IMR-90 (cell line): ENCODE data around the gene MRPL1. TPM values are rescaled to one million over a fixed set of nuclear protein-coding genes. Genes with fewer than 3 reads are reported as not detected.

Experiments
- ATAC-seq: fragments of 200-7000 bp; cut with Tn5 transposase; 2 replicates; pipeline ENCODE4 v1.9.1; 2020; ENCODE audit warnings: low read depth, mild to moderate bottlenecking, moderate library complexity
- BruUV-seq: library from RNA; stranded (reverse); fragments of 400-500 nt; replicated peaks from 2 replicates; lab custom pipeline; 2021; lab: Mats Ljungman, UMichigan
- CTCF ChIA-PET: fragments of 300-600 bp; formaldehyde crosslinking; extraction: SDS; loops from one replicate; lab custom pipeline; 2021; ENCODE audit warnings: antibody characterized with exemption; lab: Yijun Ruan, JAX
- POLR2A ChIA-PET: fragments of 300-600 bp; sonication (Branson Sonifier 250); formaldehyde crosslinking; loops from one replicate; lab custom pipeline; 2022; ENCODE audit warnings: antibody characterized with exemption; ENCODE audit not compliant: unreplicated experiment; lab: Charles Lee
- DNase-seq: peaks from one replicate; pipeline ENCODE4 v3.0.0; 2013
- H2AFZ ChIP-seq: replicated peaks from 2 replicates; pipeline ENCODE3; 2013; ENCODE audit warnings: low read length, mild to moderate bottlenecking; ENCODE audit not compliant: poor library complexity
- H2AK5ac ChIP-seq: 2 replicates; pipeline ENCODE4 v1.6.1; 2013; ENCODE audit warnings: low read depth, low read length, inconsistent platforms
- H2AK9ac ChIP-seq: replicated peaks from 2 replicates; pipeline ENCODE3; 2013; ENCODE audit warnings: mild to moderate bottlenecking, low read depth, low read length, moderate library complexity; ENCODE audit not compliant: poor library complexity
- H2BK120ac ChIP-seq: 2 replicates; pipeline ENCODE4 v1.6.1; 2013; ENCODE audit warnings: low read depth, low read length, inconsistent platforms
- H2BK15ac ChIP-seq: 3 replicates; pipeline ENCODE4 v1.6.1; 2013; ENCODE audit warnings: low read depth, low read length, inconsistent platforms
- H2BK20ac ChIP-seq: 2 replicates; pipeline ENCODE4 v1.6.1; 2013; ENCODE audit warnings: low read depth, mild to moderate bottlenecking, inconsistent platforms, low read length, moderate library complexity
- H2BK5ac ChIP-seq: 2 replicates; pipeline ENCODE4 v1.6.1; 2013; ENCODE audit warnings: mild to moderate bottlenecking, low read depth, low read length, inconsistent platforms; ENCODE audit not compliant: poor library complexity, severe bottlenecking
- H3K14ac ChIP-seq: replicated peaks from 2 replicates; pipeline ENCODE4 v1.6.1; 2013; ENCODE audit warnings: low read depth, low read length, inconsistent platforms
- H3K18ac ChIP-seq: 2 replicates; pipeline ENCODE4 v1.6.1; 2013; ENCODE audit warnings: low read depth, low read length, control low read depth
- H3K23ac ChIP-seq: 2 replicates; pipeline ENCODE4 v1.6.1; 2013; ENCODE audit warnings: low read depth, low read length, inconsistent platforms
- H3K27ac ChIP-seq: 2 replicates; pipeline ENCODE4 v1.5.1; 2013; ENCODE audit warnings: mild to moderate bottlenecking, control low read depth, low read length; ENCODE audit not compliant: insufficient read depth
- H3K27me3 ChIP-seq: 2 replicates; pipeline ENCODE4 v1.6.1; 2013; ENCODE audit warnings: low read length; ENCODE audit not compliant: control insufficient read depth, insufficient read depth
- H3K36me3 ChIP-seq: 2 replicates; pipeline ENCODE4 v1.6.1; 2013; ENCODE audit warnings: low read length, mixed read lengths; ENCODE audit not compliant: control insufficient read depth, insufficient read depth
- H3K4ac ChIP-seq: 2 replicates; pipeline ENCODE4 v1.6.1; 2013; ENCODE audit warnings: low read depth, low read length, inconsistent platforms
- H3K4me1 ChIP-seq: 2 replicates; pipeline ENCODE4 v1.6.1; 2013; ENCODE audit warnings: low read length, mixed read lengths; ENCODE audit not compliant: control insufficient read depth, insufficient read depth
- H3K4me2 ChIP-seq: 2 replicates; pipeline ENCODE4 v1.6.1; 2013; ENCODE audit warnings: low read depth, mild to moderate bottlenecking, control low read depth, low read length, moderate library complexity
- H3K4me3 ChIP-seq: 2 replicates; pipeline ENCODE4 v1.5.1; 2013; ENCODE audit warnings: low read depth, mild to moderate bottlenecking, control low read depth, low read length, moderate library complexity; ENCODE audit not compliant: insufficient read depth
- H3K56ac ChIP-seq: 2 replicates; pipeline ENCODE4 v1.6.1; 2013; ENCODE audit warnings: low read length, inconsistent platforms; ENCODE audit not compliant: insufficient read depth; ENCODE audit errors: extremely low read depth
- H3K79me1 ChIP-seq, 2 experiments: 2 replicates each; pipeline ENCODE4 v1.6.1; 2013; ENCODE audit warnings: low read length in 2 of 2, inconsistent platforms in 1 of 2, low read depth in 1 of 2
- H3K9ac ChIP-seq: 2 replicates; pipeline ENCODE4 v1.6.1; 2013; ENCODE audit warnings: low read depth, low read length, control low read depth
- H3K9me1 ChIP-seq: 2 replicates; pipeline ENCODE4 v1.6.1; 2013; ENCODE audit warnings: low read length, inconsistent platforms; ENCODE audit not compliant: insufficient read depth
- H3K9me3 ChIP-seq: 2 replicates; pipeline ENCODE4 v1.6.1; 2013; ENCODE audit warnings: low read length; ENCODE audit not compliant: control insufficient read depth, insufficient read depth
- H4K20me1 ChIP-seq: 2 replicates; pipeline ENCODE4 v1.6.1; 2013; ENCODE audit warnings: low read length, inconsistent platforms; ENCODE audit not compliant: insufficient read depth
- H4K5ac ChIP-seq: 2 replicates; pipeline ENCODE4 v1.6.1; 2013; ENCODE audit warnings: mild to moderate bottlenecking, low read depth, low read length, control low read depth
- H4K8ac ChIP-seq, 2 experiments: 2 replicates each; pipeline ENCODE4 v1.6.1; 2013; ENCODE audit warnings: low read depth in 2 of 2, low read length in 2 of 2, control low read depth in 1 of 2, inconsistent platforms in 1 of 2
- H4K91ac ChIP-seq: 2 replicates; pipeline ENCODE4 v1.6.1; 2013; ENCODE audit warnings: low read depth, low read length, inconsistent platforms; ENCODE audit not compliant: insufficient read depth
- BHLHE40 ChIP-seq: fragments of 150-350 bp; IDR thresholded peaks from 2 replicates; pipeline ENCODE4 v1.6.1; 2016; ENCODE audit warnings: mild to moderate bottlenecking, low read depth, low read length
- CEBPB ChIP-seq: IDR thresholded peaks from 2 replicates; pipeline ENCODE4 v1.6.1; 2012; ENCODE audit warnings: low read depth, low read length, improper control_type of control experiment
- CHD1 ChIP-seq: IDR thresholded peaks from 2 replicates; pipeline ENCODE4 v1.6.1; 2012; ENCODE audit warnings: low read depth, low read length, improper control_type of control experiment
- FOS ChIP-seq: fragments of 150-350 bp; IDR thresholded peaks from 2 replicates; pipeline ENCODE4 v1.6.1; 2016; ENCODE audit warnings: low read depth, low read length
- MAFK ChIP-seq: IDR thresholded peaks from 2 replicates; pipeline ENCODE4 v1.6.1; 2012; ENCODE audit warnings: low read depth, low read length, improper control_type of control experiment
- MAZ ChIP-seq: IDR thresholded peaks from 2 replicates; pipeline ENCODE4 v1.6.1; 2012; ENCODE audit warnings: low read depth, mild to moderate bottlenecking, low read length, improper control_type of control experiment, moderate library complexity, borderline replicate concordance
- MXI1 ChIP-seq: IDR thresholded peaks from 2 replicates; pipeline ENCODE4 v1.6.1; 2012; ENCODE audit warnings: low read depth, mild to moderate bottlenecking, low read length, moderate library complexity, borderline replicate concordance
- POLR2A ChIP-seq: IDR thresholded peaks from 2 replicates; pipeline ENCODE4 v1.6.1; 2012; ENCODE audit warnings: mild to moderate bottlenecking, low read depth, low read length
- RCOR1 ChIP-seq: IDR thresholded peaks from 2 replicates; pipeline ENCODE4 v1.6.1; 2012; ENCODE audit warnings: mild to moderate bottlenecking, low read length, improper control_type of control experiment; ENCODE audit not compliant: insufficient replicate concordance
- RFX5 ChIP-seq: IDR thresholded peaks from 2 replicates; pipeline ENCODE4 v1.8.0; 2012; ENCODE audit warnings: low read depth, mild to moderate bottlenecking, low read length, moderate library complexity
- SMC3 ChIP-seq: fragments of 150-350 bp; IDR thresholded peaks from 2 replicates; pipeline ENCODE4 v1.6.1; 2016; ENCODE audit warnings: low read depth, mild to moderate bottlenecking, antibody characterized with exemption, low read length, moderate library complexity
- WGBS, 2 experiments: methylation state at CpG; one replicate each; pipeline versions ENCODE4 v1.1.5 to v1.1.7; 2013; ENCODE audit warnings: missing lambda C conversion rate in 2 of 2; ENCODE audit not compliant: insufficient read length in 1 of 2; ENCODE audit errors: extremely low coverage in 2 of 2; 5-methylcytosine and 5-hydroxymethylcytosine counted together
- dilution Hi-C: fragments of 300-500 bp; cut with HindIII; formaldehyde crosslinking; loops from one replicate; pipeline ENCODE4 v1.14.3; 2018; ENCODE audit warnings: low sequenced_read_pairs; ENCODE audit not compliant: unreplicated experiment
- in situ Hi-C: fragments of 300-500 bp; cut with MboI; formaldehyde crosslinking; loops from 3 replicates; pipeline ENCODE4 v1.14.3; 2019; ENCODE audit warnings: low sequenced_read_pairs, inconsistent platforms, mixed read lengths
- intact Hi-C: fragments of 100-400 bp; cut with micrococcal nuclease; formaldehyde crosslinking; loops from 2 replicates; pipeline ENCODE4 v1.10.0; 2022
- polyA plus RNA-seq, 3 experiments: library from polyadenylated mRNA; depleted of rRNA; stranded (reverse); fragments of >200 nt; gene quantifications; 2 replicates each; pipeline ENCODE4 v1.2.3, GENCODE V29; 2012; ENCODE audit warnings: low replicate concordance in 1 of 3
- total RNA-seq: library from RNA; depleted of rRNA; stranded (reverse); fragments of >200 nt; gene quantifications from 2 replicates; pipeline ENCODE4 v1.2.3, GENCODE V29; 2012
- TF ChIP-seq, protein P1 (sequence below): fragments of 150-350 bp; IDR thresholded peaks from 2 replicates; pipeline ENCODE4 v1.6.1; 2016; ENCODE audit warnings: low read depth, mild to moderate bottlenecking, low read length, moderate library complexity, borderline replicate concordance

Gene MRPL1
- total and polyA plus RNA-seq, 2 of the 4 experiments (the other 2 are of a cell fraction), result 13.4 to 22.5 TPM

DNA sequence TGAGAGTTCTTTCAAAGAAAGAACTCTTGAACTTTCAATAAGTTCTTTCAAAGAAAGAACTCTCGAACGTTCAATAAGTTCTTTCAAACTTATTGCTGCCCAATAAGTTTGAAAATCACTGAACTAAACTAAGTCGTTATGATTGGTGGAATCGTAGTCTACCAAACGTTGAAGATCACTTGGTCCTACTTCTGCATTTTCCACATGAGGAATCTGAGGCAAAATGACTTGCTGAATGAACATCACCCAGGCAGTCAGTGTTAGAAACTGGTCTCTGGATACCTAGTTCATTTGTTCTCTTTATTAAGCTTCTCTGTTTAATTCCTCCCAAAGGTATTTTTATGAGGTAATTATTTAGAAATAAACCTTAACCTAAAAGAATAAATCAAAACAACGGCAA, 36.4 kb upstream of the MRPL1 start:
- H3K4me3 ChIP-seq, result no peak overlapping the region
- H2BK120ac ChIP-seq, result no peak overlapping the region
- H3K4me1 ChIP-seq, result no peaks in the 10 kb centered on the region
- H4K20me1 ChIP-seq, result no peaks in the 10 kb centered on the region
- no peak overlapping the region for H2AFZ ChIP-seq
- no peak overlapping the region for H2BK5ac ChIP-seq
- no peak overlapping the region for H4K91ac ChIP-seq
- no peak overlapping the region for H3K14ac ChIP-seq
- H3K23ac ChIP-seq, result no peak overlapping the region
- no peak overlapping the region for H3K4ac ChIP-seq
- no peak overlapping the region for H2BK15ac ChIP-seq
- H3K18ac ChIP-seq, result no peak overlapping the region
- intact Hi-C loops, result no loop called here
- no peak overlapping the region for H2AK9ac ChIP-seq
- no peaks in the 10 kb centered on the region for H3K9me3 ChIP-seq
- H3K9me1 ChIP-seq, result no peaks in the 10 kb centered on the region
- no peak for DNase-seq
- no peak overlapping the region for H3K4me2 ChIP-seq
- H3K56ac ChIP-seq, result no peak overlapping the region
- H4K5ac ChIP-seq, result no peak overlapping the region
- POLR2A ChIA-PET, result no interaction called here
- dilution Hi-C loops, result no loop called here
- ATAC-seq, result no peak
- no TSS peak for BruUV-seq
- H2BK20ac ChIP-seq, result no peak overlapping the region
- H3K79me1 ChIP-seq, result no peaks in the 10 kb centered on the region
- CTCF ChIA-PET, result no interaction called here
- WGBS, 2 experiments, result 77% methylated on average over 2 of the region's 6 CpGs; no CpG with 5 or more reads in 1 of the 2 experiments
- no peak overlapping the region for H3K9ac ChIP-seq
- H2AK5ac ChIP-seq, result no peak overlapping the region
- H3K27me3 ChIP-seq, result peaks cover 10% of the 10 kb centered on the region
- in situ Hi-C loops, result no loop called here
- no peak overlapping the region for H3K27ac ChIP-seq
- H4K8ac ChIP-seq, result no peak overlapping the region
- no peak for TF ChIP-seq CHD1
- no peak for TF ChIP-seq MAFK
- no peak for TF ChIP-seq MAZ
- TF ChIP-seq RFX5, result no peak
- TF ChIP-seq MXI1, result no peak
- TF ChIP-seq RCOR1, result no peak
- TF ChIP-seq, protein P1, sequence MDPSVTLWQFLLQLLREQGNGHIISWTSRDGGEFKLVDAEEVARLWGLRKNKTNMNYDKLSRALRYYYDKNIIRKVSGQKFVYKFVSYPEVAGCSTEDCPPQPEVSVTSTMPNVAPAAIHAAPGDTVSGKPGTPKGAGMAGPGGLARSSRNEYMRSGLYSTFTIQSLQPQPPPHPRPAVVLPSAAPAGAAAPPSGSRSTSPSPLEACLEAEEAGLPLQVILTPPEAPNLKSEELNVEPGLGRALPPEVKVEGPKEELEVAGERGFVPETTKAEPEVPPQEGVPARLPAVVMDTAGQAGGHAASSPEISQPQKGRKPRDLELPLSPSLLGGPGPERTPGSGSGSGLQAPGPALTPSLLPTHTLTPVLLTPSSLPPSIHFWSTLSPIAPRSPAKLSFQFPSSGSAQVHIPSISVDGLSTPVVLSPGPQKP, result no peak
- no peak for TF ChIP-seq SMC3
- no peak for TF ChIP-seq CEBPB
- TF ChIP-seq POLR2A, result no peak
- TF ChIP-seq FOS, result no peak
- no peak for TF ChIP-seq BHLHE40
- H3K36me3 ChIP-seq, result no peaks in the 10 kb centered on the region
